ENCODE measurements around the gene VPS26C. TPM values are rescaled to one million over a fixed set of nuclear protein-coding genes. Genes with fewer than 3 reads are reported as not detected.

VPS26C gene
- total RNA-seq, 2 donors from 2014 or later, result 42.0 to 44.4 TPM

- intact Hi-C loops (cut with DNase I), result no loop called here
- DNase-seq (ENCODE audit: low spot score), result no peak
Measured at GRCh38 chr21:37210799-37211198, 56.3 kb downstream of the VPS26C start.

DNA sequence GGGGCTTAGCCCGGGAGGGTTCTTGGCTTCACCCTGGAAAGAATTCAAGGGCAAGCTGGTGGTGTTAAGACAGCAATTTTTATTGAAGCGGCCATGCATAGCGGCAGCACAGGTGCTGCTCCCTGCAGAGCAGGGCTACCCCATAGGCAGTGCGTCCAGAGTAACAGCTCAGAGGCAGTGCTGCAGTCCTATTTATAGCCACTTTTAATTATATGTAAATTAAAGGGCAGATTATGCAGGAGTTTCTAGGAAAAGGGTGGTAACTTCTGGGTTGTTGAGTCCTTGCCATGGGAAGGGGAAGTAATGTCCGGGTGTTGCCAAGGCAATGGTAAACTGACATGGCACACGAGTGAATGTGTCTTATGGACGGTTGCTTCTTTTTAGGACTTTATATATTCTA is 57.0 kb downstream of the VPS26C start:
- intact Hi-C loops (cut with DNase I), result no loop called here

DNA sequence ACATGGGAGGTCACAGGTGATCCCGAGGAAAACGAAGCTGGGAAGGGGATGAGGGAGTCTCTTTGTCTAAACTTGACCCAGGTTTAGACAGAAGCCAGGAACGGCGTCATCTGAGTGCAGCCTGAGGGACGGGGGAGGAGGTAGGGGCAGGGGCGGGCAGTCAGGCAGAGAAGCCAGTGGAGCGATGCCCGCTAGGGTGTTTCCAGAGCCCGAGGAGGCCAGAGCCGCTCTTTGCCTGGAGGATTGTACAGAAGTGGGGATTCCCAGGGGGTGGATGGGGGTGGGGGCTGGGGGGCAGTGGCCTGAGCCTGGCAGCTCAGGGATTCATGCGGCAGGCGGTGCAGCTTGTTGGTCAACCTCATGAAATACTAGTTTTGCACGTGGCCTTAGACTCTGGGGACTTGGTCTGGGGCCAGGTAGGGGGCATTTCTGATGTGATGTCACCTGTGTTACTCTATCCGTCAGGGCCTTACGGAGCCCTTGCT is 58.4 kb downstream of the VPS26C start:
- intact Hi-C loops (cut with DNase I), result no loop called here
- DNase-seq (ENCODE audit: low spot score), result no peak

More for the DNA sequence above, 57.0 kb downstream of the VPS26C start:
- DNase-seq (ENCODE audit: low spot score), result no peak

- intact Hi-C loops (cut with DNase I), result no loop called here
- peak; percentile 92 for DNase-seq (ENCODE audit: low spot score)
Measured at GRCh38 chr21:37208056-37208721, 58.9 kb downstream of the VPS26C start.

DNA sequence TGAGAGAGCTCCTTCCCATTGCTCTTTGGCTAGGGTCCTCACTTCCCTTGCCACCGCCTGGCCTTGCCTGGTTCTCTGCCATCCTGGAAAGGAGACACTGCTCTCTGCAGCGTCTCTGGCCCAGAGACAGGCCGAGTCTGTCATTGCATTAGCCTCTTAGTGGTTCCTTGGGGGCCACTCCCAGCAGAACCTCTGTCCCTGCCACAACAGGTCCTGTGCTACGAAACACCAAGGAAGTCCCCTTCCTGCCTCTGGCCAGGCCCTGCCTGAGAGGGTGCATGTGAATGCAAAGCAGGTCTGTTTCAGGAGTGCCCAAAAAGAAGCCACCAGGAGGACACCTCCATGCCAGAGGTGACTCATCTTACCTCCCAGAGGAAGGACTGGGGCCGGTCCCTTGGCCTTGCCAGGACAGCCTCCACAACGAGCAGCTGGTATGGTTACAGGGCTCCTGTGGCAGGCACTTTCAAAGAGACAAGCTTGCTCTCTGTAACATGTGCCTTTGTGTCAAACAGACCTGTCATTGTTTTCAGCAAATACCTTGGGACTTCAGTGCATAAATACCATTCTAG is 59.6 kb downstream of the VPS26C start:
- intact Hi-C loops (cut with DNase I), result no loop called here
- no peak for DNase-seq (ENCODE audit: low spot score)

DNA sequence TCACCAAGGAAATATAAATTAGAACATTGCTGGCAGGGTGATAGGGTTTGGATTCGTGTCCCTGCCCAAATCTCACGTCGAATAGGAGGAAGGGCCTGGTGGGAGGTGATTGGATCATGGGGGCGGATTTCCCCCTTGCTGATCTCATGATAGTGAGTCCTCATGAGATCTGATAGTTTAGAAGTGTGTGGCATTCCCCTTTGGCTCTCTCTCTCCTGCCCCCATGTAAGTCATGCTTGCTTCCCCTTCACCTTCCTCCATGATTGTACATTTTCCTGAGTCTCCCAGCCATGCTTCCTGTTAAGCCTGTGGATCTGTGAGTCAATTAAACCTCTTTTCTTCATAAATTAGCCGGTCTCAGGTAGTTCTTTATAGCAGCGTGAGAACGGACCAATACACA is 60.6 kb downstream of the VPS26C start:
- intact Hi-C loops (cut with DNase I), result no loop called here
- DNase-seq (ENCODE audit: low spot score), result no peak

- intact Hi-C loops (cut with DNase I), result no loop called here
- no peak for DNase-seq (ENCODE audit: low spot score)
Measured at GRCh38 chr21:37204580-37204979, 62.6 kb downstream of the VPS26C start.

DNA sequence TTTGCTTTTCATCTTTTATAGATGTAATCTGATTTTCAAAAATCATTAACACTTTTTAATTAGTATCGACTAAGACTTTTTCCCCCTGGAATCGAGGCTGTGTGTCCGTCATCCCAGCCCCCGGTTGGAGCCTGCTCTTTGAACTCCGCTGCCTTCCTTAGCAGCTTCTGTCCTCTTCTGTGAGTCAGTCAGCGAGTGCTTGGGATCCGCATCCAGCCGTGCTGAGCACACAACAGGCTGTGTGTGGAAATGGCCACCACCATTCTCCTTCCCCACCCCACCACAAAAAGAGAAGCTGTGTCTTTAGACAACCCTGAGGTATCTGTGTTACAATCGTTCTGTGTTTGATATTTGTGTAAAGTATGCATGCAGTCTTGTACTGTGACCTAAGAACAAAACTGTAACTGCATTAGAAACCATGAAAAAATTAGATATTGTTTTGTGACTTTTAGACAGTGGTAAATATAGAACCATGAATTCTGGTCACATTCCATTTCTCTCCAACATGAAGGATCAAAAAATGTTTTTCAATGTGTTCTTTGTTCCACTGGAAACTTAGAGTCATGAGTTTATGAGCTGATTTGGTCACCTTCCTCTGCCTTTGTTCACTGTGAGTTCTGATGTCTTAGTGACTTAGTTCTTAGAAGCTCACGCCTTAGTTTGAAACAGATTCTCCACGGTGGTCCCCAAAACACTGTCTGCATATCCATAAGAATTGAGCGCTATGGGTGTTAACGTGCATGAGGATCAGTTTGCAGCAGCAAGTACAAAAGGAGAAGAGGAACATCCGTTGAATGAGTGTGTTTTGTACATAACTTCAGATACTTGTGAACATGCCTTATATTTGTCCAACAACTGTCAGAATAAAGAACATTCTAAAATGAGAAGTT is 64.7 kb downstream of the VPS26C start:
- intact Hi-C loops (cut with DNase I), result no loop called here
- DNase-seq (ENCODE audit: low spot score), result no peak

- intact Hi-C loops (cut with DNase I), result no loop called here
- DNase-seq (ENCODE audit: low spot score), result no peak
Measured at GRCh38 chr21:37200641-37201480, 66.3 kb downstream of the VPS26C start.

- no peak for DNase-seq (ENCODE audit: low spot score)
- intact Hi-C loops (cut with DNase I), result no loop called here
Measured at GRCh38 chr21:37199057-37199924, 67.8 kb downstream of the VPS26C start.

DNA sequence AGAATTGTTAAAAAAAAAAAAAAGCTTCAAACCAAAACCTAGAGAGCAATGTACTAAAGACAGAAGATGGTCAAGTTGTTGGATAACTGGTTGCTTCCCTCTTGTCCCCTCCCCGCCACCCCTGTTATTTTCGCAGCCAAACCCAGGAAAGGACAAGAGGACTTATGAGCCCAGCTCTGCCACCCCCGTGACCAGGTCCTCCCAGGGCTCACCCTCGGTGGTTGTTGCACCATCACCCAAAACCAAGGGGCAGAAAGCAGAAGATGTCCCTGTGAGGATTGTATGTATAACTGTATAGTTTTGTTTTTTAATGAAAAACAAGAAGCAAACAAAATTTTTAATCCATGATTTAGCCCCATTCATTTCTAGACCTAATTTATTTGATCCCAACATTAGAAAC is 69.4 kb downstream of the VPS26C start:
- intact Hi-C loops (cut with DNase I), result no loop called here
- DNase-seq (ENCODE audit: low spot score), result no peak

- intact Hi-C loops (cut with DNase I), result no loop called here
- no peak for DNase-seq (ENCODE audit: low spot score)
Measured at GRCh38 chr21:37196847-37197246, 70.3 kb downstream of the VPS26C start.

GRCh38 chr21:37195610-37196009 is 71.5 kb downstream of the VPS26C start:
- DNase-seq (ENCODE audit: low spot score), result no peak
- intact Hi-C loops (cut with DNase I), result no loop called here

GRCh38 chr21:37195059-37195458 is 72.1 kb downstream of the VPS26C start:
- no peak for DNase-seq (ENCODE audit: low spot score)
- intact Hi-C loops (cut with DNase I), result no loop called here

- intact Hi-C loops (cut with DNase I), result no loop called here
- no peak for DNase-seq (ENCODE audit: low spot score)
Measured at GRCh38 chr21:37193676-37194075, 73.5 kb downstream of the VPS26C start.

- no peak for DNase-seq (ENCODE audit: low spot score)
- intact Hi-C loops (cut with DNase I), result no loop called here
Measured at GRCh38 chr21:37193006-37193405, 74.1 kb downstream of the VPS26C start.

DNA sequence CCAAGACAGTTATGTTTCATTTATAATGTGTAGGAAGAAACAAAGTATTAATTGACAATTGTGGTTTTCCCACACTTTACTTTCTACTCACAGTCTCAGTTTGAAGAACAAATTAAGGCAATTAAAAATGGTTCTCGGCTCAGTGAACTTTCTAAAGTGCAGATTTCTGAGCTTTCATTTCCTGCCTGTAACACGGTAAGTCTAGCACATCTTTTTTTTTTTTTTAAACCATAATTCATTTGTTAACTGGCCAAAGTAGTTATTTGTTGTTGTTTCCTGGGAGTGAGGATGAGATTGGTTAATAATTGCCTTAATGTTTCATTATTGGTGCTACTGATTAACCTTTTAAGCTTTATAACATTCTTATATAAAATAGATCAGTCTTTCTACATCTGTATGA is 75.1 kb downstream of the VPS26C start:
- intact Hi-C loops (cut with DNase I), result no loop called here

DNA sequence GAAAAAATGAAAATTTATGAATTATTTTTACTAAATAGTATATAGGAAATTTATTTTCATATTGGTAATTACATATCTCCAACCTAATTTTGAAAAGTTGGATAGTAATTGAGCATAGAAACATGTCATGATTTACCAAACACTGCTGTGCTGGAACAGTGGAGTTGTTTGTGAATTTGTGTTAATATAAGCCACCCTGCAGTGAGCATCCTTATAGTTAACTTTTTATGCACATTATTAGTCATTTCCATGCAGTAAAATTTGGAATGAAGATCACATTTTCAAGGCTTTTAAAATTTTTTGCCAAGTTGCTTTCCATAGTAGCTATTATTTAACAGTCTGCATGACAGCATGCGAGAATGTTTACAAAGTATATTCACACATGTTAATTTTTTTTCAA is 78.3 kb downstream of the VPS26C start:
- intact Hi-C loops (cut with DNase I), result no loop called here
- DNase-seq (ENCODE audit: low spot score), result no peak

More for the DNA sequence above, 75.1 kb downstream of the VPS26C start:
- DNase-seq (ENCODE audit: low spot score), result no peak

DNA sequence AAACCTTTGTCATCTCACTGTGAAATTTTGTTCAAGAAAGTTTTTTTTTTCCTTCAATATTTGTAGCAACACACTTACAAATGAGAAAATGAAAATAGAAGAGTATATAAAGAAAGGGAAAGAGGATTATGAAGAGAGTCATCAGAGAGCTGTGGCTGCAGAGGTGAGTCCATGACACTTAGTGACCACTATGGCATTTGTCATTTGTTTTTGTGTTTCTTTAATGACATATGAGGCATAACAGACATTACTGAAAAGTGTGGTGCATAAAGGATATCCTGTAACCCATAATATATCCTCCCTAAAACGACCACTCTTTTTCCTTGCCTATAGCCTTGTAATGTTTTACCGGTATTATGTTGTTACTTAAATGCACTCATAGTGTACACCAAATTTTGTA is 80.2 kb downstream of the VPS26C start:
- intact Hi-C loops (cut with DNase I), result no loop called here
- no peak for DNase-seq (ENCODE audit: low spot score)
